ENCODE results near the gene CISD2.

- no peak for TF ChIP-seq REST (IDR thresholded peaks at IDR 0.05; ENCODE audit: insufficient read depth in 1 of 2, low read depth in 2 of 2, low read length in 2 of 2)
- no peak for TF ChIP-seq TAF1 (IDR thresholded peaks at IDR 0.05; ENCODE audit: borderline replicate concordance, insufficient read depth, low read length)
Measured at GRCh38 chr4:102860611-102861324, 8.0 kb upstream of the CISD2 start.

All from PFSK-1 (cell line).